Colonic mucosa (tissue), 4 donors: ENCODE data around the gene ITPR2. TPM values are rescaled to one million over a fixed set of nuclear protein-coding genes. Genes with fewer than 3 reads are reported as not detected.

Experiments used
- DNase-seq: peaks from one replicate; pipeline ENCODE4 v3.0.0-alpha.2; 2020
- H3K27ac ChIP-seq: fragments of 200-600 bp; one replicate; pipeline ENCODE4 v1.8.0; 2021
- H3K27me3 ChIP-seq: fragments of 200-600 bp; one replicate; pipeline ENCODE4 v1.8.0; 2021
- H3K36me3 ChIP-seq: fragments of 200-600 bp; one replicate; pipeline ENCODE4 v1.8.0; 2021
- H3K4me1 ChIP-seq: fragments of 200-600 bp; one replicate; pipeline ENCODE4 v1.8.0; 2021; ENCODE audit warnings: mild to moderate bottlenecking
- H3K4me3 ChIP-seq: fragments of 200-600 bp; one replicate; pipeline ENCODE4 v1.8.0; 2021
- H3K9ac ChIP-seq, 2 donors: one replicate each; pipeline ENCODE4 v1.7.0; 2013; ENCODE audit warnings: control low read depth in 2 of 2, low read depth in 2 of 2, low read length in 2 of 2
- H3K9me3 ChIP-seq: fragments of 200-600 bp; one replicate; pipeline ENCODE4 v1.8.0; 2021
- CTCF ChIP-seq: fragments of 200-600 bp; IDR thresholded peaks from one replicate; pipeline ENCODE4 v1.8.0; 2022; ENCODE audit warnings: antibody characterized with exemption, mild to moderate bottlenecking
- intact Hi-C: fragments of 100-400 bp; cut with DNase I; formaldehyde crosslinking; loops from one replicate; pipeline ENCODE4 v1.14.1; 2022
- total RNA-seq, 2 donors: library from RNA; stranded (reverse); fragmentation: NEBNext Ultra II Directional in 1 of 2; extraction: Animal tissue kit (Norgen Biotek cat#: 25700) in 1 of 2; gene quantifications; one replicate each; pipeline ENCODE4 v1.2.1, GENCODE V29; 2021
- donor health status: healthy.
- donor health status: DM: no; HTN: no; CAD: no.
- donor health status: DM: no; HTN: no; CAD: no.

ITPR2 gene
- total RNA-seq, 2 donors from 2014 or later = 15.9 to 39.3 TPM

DNA sequence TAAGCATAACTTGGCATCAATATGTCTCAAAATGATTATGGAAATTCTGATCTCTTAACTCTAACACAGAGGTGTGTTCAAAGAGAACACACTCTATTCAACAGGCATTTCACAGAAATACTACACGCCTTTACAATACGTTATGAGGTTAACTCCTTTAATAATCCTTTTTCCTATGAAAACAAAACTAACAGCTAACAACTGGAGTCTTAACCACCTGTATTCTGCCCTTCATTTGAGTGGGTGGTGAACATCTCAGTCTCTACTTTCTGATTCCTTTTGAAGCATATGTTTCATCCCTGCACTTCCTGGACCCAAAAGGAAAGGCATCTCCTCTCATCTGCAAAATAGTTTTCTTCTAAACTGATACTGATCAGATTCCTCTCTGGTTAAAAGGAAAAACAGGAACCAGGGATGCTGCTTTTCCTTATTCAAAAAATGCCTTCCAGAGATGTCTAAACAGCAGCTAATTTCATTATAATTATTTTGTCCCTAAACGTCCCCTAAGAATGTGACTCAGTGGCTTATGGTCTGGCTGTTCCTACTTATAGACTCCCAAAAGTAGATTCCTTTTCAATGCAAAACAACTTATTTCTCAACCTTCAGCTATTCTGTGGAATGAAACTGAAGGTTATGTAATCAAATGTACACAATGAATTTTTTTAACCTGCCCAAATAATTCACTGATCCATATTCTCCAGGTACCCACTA, 24.1 kb downstream of the ITPR2 start:
- Histone ChIP-seq H3K4me3 (no peak overlapping the region), H3K36me3 (no peaks in the 10 kb centered on the region), H3K4me1 (peaks cover 3% of the 10 kb centered on the region), H3K27me3 (no peaks in the 10 kb centered on the region), H3K9ac (no peak overlapping the region), H3K27ac (no peak overlapping the region), H3K9me3 (no peaks in the 10 kb centered on the region)
- no peak for DNase-seq
- TF ChIP-seq CTCF = no peak
- intact Hi-C loops = no loop called here

- intact Hi-C loops = no loop called here
- no peak for DNase-seq
- no peak for TF ChIP-seq CTCF
- H3K4me1 ChIP-seq = peaks cover 3% of the 10 kb centered on the region
- H3K27me3 ChIP-seq = no peaks in the 10 kb centered on the region
- H3K4me3 ChIP-seq = no peak overlapping the region
- H3K36me3 ChIP-seq = no peaks in the 10 kb centered on the region
- H3K9ac ChIP-seq = no peak overlapping the region
- no peaks in the 10 kb centered on the region for H3K9me3 ChIP-seq
- H3K27ac ChIP-seq = no peak overlapping the region
These were observed 25.7 kb downstream of the ITPR2 start for GRCh38 chr12:26807292-26807691.

GRCh38 chr12:26806556-26806955, 26.4 kb downstream of the ITPR2 start:
- Histone ChIP-seq H3K27me3 (no peaks in the 10 kb centered on the region), H3K4me1 (peaks cover 3% of the 10 kb centered on the region), H3K4me3 (no peak overlapping the region), H3K27ac (no peak overlapping the region), H3K36me3 (no peaks in the 10 kb centered on the region), H3K9ac (no peak overlapping the region), H3K9me3 (no peaks in the 10 kb centered on the region)
- intact Hi-C loops = no loop called here
- no peak for TF ChIP-seq CTCF
- no peak for DNase-seq

DNA sequence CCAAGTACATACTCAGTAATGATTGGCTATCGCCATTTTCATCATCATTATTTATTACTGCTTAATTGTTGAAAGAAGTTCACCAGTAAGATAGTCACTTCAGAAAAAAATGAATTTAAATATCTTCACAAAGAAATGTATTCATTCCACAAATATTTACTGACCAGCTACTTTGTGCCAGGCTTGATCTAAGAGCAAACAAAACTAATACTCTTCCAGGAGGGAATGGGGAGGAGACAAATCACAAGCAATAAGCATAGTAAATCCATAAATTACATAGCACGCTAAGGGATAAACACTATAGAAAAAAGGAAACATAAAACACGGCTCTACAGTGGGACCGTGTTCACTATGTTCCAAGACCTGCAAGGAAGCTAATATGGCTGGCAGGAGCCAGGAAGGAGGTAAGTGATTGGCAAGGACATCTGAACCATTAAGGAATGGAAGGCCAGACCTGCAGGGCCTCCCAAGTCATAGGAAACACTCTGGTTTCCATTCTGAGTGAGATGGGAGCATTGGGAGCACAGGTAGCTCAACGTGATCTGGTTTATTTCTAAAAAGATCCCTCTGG, 27.5 kb downstream of the ITPR2 start:
- no peak for DNase-seq
- Histone ChIP-seq H3K9ac (no peak overlapping the region), H3K36me3 (no peaks in the 10 kb centered on the region), H3K4me3 (no peak overlapping the region), H3K9me3 (no peaks in the 10 kb centered on the region), H3K27ac (no peak overlapping the region), H3K4me1 (peaks cover 1% of the 10 kb centered on the region), H3K27me3 (no peaks in the 10 kb centered on the region)
- no peak for TF ChIP-seq CTCF
- intact Hi-C loops = no loop called here

DNA sequence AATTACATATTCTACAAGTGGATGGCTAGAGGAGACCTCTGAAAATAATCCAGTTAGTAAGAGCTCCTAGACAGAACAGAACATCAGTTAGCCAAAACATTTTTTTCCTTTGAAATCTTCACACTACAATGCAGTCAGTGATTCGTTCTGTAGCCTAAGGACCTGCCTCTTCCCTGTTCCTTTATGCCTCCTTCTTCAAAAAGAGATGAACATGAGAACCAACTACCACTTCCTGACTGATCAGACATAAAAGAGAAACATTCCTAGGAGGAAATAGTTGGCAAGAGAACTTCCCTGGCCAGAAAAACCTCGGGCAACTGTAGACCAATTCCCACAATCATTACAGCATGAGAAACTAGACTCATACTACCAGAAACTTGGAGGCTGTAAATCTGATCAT, 29.4 kb downstream of the ITPR2 start:
- TF ChIP-seq CTCF = no peak
- intact Hi-C loops = no loop called here
- H3K9me3 ChIP-seq = no peaks in the 10 kb centered on the region
- H3K4me1 ChIP-seq = no peaks in the 10 kb centered on the region
- no peaks in the 10 kb centered on the region for H3K36me3 ChIP-seq
- no peak overlapping the region for H3K4me3 ChIP-seq
- no peak overlapping the region for H3K9ac ChIP-seq
- H3K27me3 ChIP-seq = no peaks in the 10 kb centered on the region
- no peak overlapping the region for H3K27ac ChIP-seq
- no peak for DNase-seq
